ENCODE results near the gene TNFRSF8. TPM values are rescaled to one million over a fixed set of nuclear protein-coding genes. Genes with fewer than 3 reads are reported as not detected.
A peak's percentile ranks its signal among the peaks of the same experiment; 100 is the strongest.

Gene TNFRSF8
- total and polyA plus RNA-seq, 9 of the 15 experiments (the other 6 are each of a cell fraction or from before 2014, with no cell fraction given), result 3.5 to 38.4 (median 17.1) TPM

DNA sequence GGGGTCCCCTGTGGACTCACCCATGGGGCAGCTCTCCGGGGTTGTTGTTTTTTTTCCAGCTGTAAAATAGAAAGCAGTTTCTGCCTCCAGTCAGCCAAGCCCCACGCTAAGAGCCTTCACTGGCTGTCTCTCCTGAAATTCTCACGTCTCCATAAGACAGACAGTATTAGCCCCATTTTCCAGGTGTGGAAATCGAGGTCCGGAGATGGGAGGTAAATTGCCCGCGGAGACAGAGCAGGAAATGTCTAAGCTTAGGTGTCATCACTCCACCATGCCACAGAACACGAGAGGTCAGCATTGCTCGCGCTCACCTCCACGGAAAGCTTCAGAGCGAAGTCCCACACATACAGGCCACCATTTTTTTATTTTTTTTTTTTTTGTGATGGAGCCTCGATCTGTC is 44.6 kb downstream of the TNFRSF8 start (continued):
- TF ChIP-seq RAD21 (CRISPR knock-in tag; conservative IDR thresholded peaks at IDR 0.05 in 1 of 2, IDR thresholded peaks at IDR 0.05 in 1 of 2) (no peak), BCOR (IDR thresholded peaks at IDR 0.05) (peak; percentile 68), ZNF583 (CRISPR knock-in tag; IDR thresholded peaks at IDR 0.05) (no peak)

DNA sequence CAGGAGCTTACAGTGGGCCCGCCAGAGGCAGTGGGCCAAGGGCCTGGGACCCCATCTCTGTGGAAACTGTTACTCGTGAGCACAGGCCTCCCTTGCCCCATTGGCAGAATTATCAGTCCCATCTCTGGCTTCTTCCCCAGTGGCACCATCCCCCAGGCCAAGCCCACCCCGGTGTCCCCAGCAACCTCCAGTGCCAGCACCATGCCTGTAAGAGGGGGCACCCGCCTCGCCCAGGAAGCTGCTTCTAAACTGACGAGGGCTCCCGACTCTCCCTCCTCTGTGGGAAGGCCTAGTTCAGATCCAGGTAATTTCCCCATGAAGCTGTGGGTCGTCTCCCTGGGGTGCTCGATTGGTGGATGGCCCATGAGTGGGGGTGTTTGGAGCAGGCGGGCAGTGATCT is 46.8 kb downstream of the TNFRSF8 start:
- WGBS (ENCODE audit: insufficient coverage, low coverage, missing lambda C conversion rate), result 72% methylated on average over 10 of the region's 10 CpGs

DNA sequence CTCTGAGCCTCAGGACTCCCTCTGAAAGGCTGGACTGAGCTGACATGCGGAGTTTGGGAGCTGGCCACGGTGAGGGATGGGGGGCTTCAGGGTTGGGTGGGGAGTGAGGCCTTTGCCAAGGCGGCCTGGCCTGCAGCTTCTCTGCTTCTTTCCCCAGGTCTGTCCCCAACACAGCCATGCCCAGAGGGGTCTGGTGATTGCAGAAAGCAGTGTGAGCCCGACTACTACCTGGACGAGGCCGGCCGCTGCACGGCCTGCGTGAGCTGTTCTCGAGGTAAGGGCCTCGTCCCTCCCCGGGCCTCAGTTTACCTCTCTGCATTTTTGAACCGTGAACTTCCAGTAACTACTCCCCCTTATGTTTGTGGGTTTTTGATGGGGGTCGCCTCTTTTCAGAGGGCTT is 48.6 kb downstream of the TNFRSF8 start:
- Histone ChIP-seq H3K27ac (ENCODE audit: extremely low read depth, low read depth, low read length) (no peak overlapping the region), H3K36me3 (ENCODE audit: control insufficient read depth, insufficient read depth, low read length) (peaks cover 69% of the 10 kb centered on the region), H3K9me3 (replicated peaks; ENCODE audit: control insufficient read depth, insufficient read depth, low read depth, low read length) (no peaks in the 10 kb centered on the region), H3K79me2 (ENCODE audit: control insufficient read depth, insufficient read depth, low read length) (no peaks in the 10 kb centered on the region), H3K4me3 (no peak overlapping the region), H3K9ac (ENCODE audit: insufficient read depth in 1 of 2, low read depth in 2 of 2, low read length in 2 of 2) (no peak overlapping the region), H2AFZ (ENCODE audit: low read depth, low read length) (no peak overlapping the region), H3K4me2 (ENCODE audit: insufficient read depth, low read length) (no peak overlapping the region), H3K27me3 (ENCODE audit: control insufficient read depth in 2 of 2, insufficient read depth in 2 of 2, low read length in 2 of 2) (no peaks in the 10 kb centered on the region; a peak in 1 of 5 replicates), H3K4me1 (replicated peaks in 1 of 2; ENCODE audit: control insufficient read depth in 2 of 2, insufficient read depth in 2 of 2, low read length in 2 of 2) (peaks cover 8 to 12% of the 10 kb centered on the region in 2 experiments; a peak in 3 of 5 replicates), H4K20me1 (replicated peaks; ENCODE audit: control insufficient read depth, insufficient read depth, low read length) (no peaks in the 10 kb centered on the region), H3K9me1 (ENCODE audit: control insufficient read depth, insufficient read depth, low read length) (no peaks in the 10 kb centered on the region)
- DNase-seq (ENCODE audit: extremely low read depth in 1 of 4, low spot score in 3 of 4) (no peak), ATAC-seq (no peak), FAIRE-seq (no peak)
- ChIA-PET CTCF (ENCODE audit: low intra/inter-chr PET ratio) (no interaction called here), POLR2A (interaction anchor here (0.5 to 1.1 kb wide), 2 partner anchors 45 to 186 kb away, joined by 3 read pairs; no protein-coding TSS in a partner anchor)
- in situ Hi-C loops (cut with MboI), result no loop called here
- BruUV-seq (replicated peaks), result no TSS peak
- WGBS (ENCODE audit: insufficient coverage, low coverage, missing lambda C conversion rate), result 77% methylated on average over 14 of the region's 14 CpGs
- intact Hi-C loops (cut with micrococcal nuclease), result no loop called here
- no peak for TF ChIP-seq POLR2A (conservative IDR thresholded peaks at IDR 0.05)
- TF ChIP-seq TEAD1 (CRISPR knock-in tag; IDR thresholded peaks at IDR 0.05), result no peak
- TF ChIP-seq, protein P1, sequence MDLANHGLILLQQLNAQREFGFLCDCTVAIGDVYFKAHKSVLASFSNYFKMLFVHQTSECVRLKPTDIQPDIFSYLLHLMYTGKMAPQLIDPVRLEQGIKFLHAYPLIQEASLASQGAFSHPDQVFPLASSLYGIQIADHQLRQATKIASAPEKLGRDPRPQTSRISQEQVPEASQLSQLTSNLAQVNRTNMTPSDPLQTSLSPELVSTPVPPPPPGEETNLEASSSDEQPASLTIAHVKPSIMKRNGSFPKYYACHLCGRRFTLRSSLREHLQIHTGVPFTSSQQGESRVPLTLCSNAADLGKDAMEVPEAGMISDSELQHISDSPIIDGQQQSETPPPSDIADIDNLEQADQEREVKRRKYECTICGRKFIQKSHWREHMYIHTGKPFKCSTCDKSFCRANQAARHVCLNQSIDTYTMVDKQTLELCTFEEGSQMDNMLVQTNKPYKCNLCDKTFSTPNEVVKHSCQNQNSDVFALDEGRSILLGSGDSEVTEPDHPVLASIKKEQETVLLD (IDR thresholded peaks at IDR 0.05), result no peak

More for the DNA sequence above, 46.8 kb downstream of the TNFRSF8 start:
- no peaks in the 10 kb centered on the region for H3K9me3 ChIP-seq (replicated peaks; ENCODE audit: control insufficient read depth, insufficient read depth, low read depth, low read length)
- H3K9ac ChIP-seq (ENCODE audit: insufficient read depth in 1 of 2, low read depth in 2 of 2, low read length in 2 of 2), result no peak overlapping the region; a peak in 1 of 4 replicates
- intact Hi-C loops (cut with micrococcal nuclease), result no loop called here
- H3K79me2 ChIP-seq (ENCODE audit: control insufficient read depth, insufficient read depth, low read length), result no peaks in the 10 kb centered on the region
- H2AFZ ChIP-seq (ENCODE audit: low read depth, low read length), result no peak overlapping the region
- H3K27ac ChIP-seq (ENCODE audit: extremely low read depth, low read depth, low read length), result no peak overlapping the region
- TF ChIP-seq FIP1L1 (IDR thresholded peaks at IDR 0.05; ENCODE audit: low read depth, low read length, poor library complexity, severe bottlenecking) (no peak), RB1 (IDR thresholded peaks at IDR 0.05; ENCODE audit: low read depth) (no peak), LARP7 (IDR thresholded peaks at IDR 0.05) (no peak)
- H3K36me3 ChIP-seq (ENCODE audit: control insufficient read depth, insufficient read depth, low read length), result peaks cover 70% of the 10 kb centered on the region
- H3K4me3 ChIP-seq, result no peak overlapping the region
- FAIRE-seq, result no peak
- POLR2A ChIA-PET, result interaction anchor here (0.6 to 1.1 kb wide), 3 partner anchors 73 to 180 kb away, joined by 3 to 5 read pairs (median 3); no protein-coding TSS in a partner anchor
- no peaks in the 10 kb centered on the region for H3K9me1 ChIP-seq (ENCODE audit: control insufficient read depth, insufficient read depth, low read length)
- no peak for ATAC-seq
- no peak overlapping the region for H3K4me2 ChIP-seq (ENCODE audit: insufficient read depth, low read length)
- H3K27me3 ChIP-seq (ENCODE audit: control insufficient read depth in 2 of 2, insufficient read depth in 2 of 2, low read length in 2 of 2), result no peaks in the 10 kb centered on the region
- CTCF ChIA-PET (ENCODE audit: low intra/inter-chr PET ratio), result no interaction called here
- peaks cover 8% of the 10 kb centered on the region in 2 experiments; a peak in 3 of 5 replicates for H3K4me1 ChIP-seq (replicated peaks in 1 of 2; ENCODE audit: control insufficient read depth in 2 of 2, insufficient read depth in 2 of 2, low read length in 2 of 2)
- in situ Hi-C loops (cut with MboI), result no loop called here
- DNase-seq (ENCODE audit: extremely low read depth in 1 of 4, low spot score in 3 of 4), result no peak
- H4K20me1 ChIP-seq (replicated peaks; ENCODE audit: control insufficient read depth, insufficient read depth, low read length), result no peaks in the 10 kb centered on the region
- BruUV-seq (replicated peaks), result no TSS peak
